RWPE2 (cell line): ENCODE measurements around the gene MYL1.

Experiments used
- ATAC-seq: fragments of 200-7000 bp; cut with Tn5 transposase; 3 replicates; pipeline ENCODE4 v1.9.1; 2021; ENCODE audit warnings: low read depth
- DNase-seq: peaks from one replicate; pipeline ENCODE4 v3.0.0-alpha.2; 2020; ENCODE audit warnings: low spot score
- H3K27ac ChIP-seq: fragments of 450-650 bp; 2 replicates; pipeline ENCODE4 v1.5.1; 2017; ENCODE audit warnings: mild to moderate bottlenecking; ENCODE audit not compliant: poor library complexity, severe bottlenecking
- H3K27me3 ChIP-seq: fragments of 250-450 bp; sonication (Bioruptor Pico); 2 replicates; pipeline ENCODE4 v1.5.1; 2021; ENCODE audit warnings: mild to moderate bottlenecking, moderate library complexity; ENCODE audit not compliant: insufficient read depth, poor library complexity, severe bottlenecking
- H3K36me3 ChIP-seq: fragments of 250-450 bp; sonication (Bioruptor Pico); 2 replicates; pipeline ENCODE4 v1.5.1; 2020; ENCODE audit warnings: low read depth, mild to moderate bottlenecking, moderate library complexity
- H3K4me1 ChIP-seq: fragments of 250-450 bp; sonication (Bioruptor Pico); 2 replicates; pipeline ENCODE4 v1.5.1; 2021; ENCODE audit warnings: mild to moderate bottlenecking, moderate library complexity; ENCODE audit not compliant: insufficient read depth, poor library complexity, severe bottlenecking
- H3K4me3 ChIP-seq: fragments of 250-450 bp; sonication (Bioruptor Pico); 2 replicates; pipeline ENCODE4 v1.5.1; 2021; ENCODE audit warnings: mild to moderate bottlenecking, moderate library complexity; ENCODE audit not compliant: severe bottlenecking
- H3K9me3 ChIP-seq: fragments of 250-450 bp; sonication (Bioruptor Pico); 2 replicates; pipeline ENCODE4 v1.5.1; 2021; ENCODE audit warnings: mild to moderate bottlenecking, moderate library complexity; ENCODE audit not compliant: severe bottlenecking
- TF ChIP-seq, protein P1 (sequence below): fragments of 450-650 bp; IDR thresholded peaks from one replicate; pipeline ENCODE4 v1.5.1; 2017; ENCODE audit warnings: mild to moderate bottlenecking, moderate library complexity; ENCODE audit not compliant: poor library complexity, severe bottlenecking

Gene MYL1

DNA sequence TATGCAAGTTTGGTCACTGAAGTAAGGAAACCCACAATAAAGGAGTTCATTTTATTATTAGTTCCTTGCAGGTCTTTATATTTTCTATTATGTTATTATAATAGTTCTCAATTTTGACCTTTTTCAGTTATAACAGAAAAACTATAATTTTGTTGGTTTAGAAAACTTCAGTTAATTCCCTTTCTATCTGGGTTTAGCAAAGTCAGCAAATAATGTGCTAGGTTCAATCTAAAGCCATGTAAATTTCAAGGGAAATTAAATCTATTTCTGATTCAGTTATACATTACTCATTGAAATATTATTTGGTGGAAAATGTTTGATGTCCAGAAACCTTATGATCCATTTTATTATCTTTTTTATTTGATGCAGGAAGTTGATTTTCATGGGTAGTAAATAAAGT lies 43.7 kb downstream of the MYL1 start:
- Histone ChIP-seq H3K4me3 (no peak overlapping the region), H3K9me3 (no peaks in the 10 kb centered on the region), H3K36me3 (no peaks in the 10 kb centered on the region), H3K27me3 (peaks cover 5% of the 10 kb centered on the region), H3K27ac (no peak overlapping the region), H3K4me1 (no peaks in the 10 kb centered on the region)
- DNase-seq (no peak), ATAC-seq (no peak)
- TF ChIP-seq, protein P1, sequence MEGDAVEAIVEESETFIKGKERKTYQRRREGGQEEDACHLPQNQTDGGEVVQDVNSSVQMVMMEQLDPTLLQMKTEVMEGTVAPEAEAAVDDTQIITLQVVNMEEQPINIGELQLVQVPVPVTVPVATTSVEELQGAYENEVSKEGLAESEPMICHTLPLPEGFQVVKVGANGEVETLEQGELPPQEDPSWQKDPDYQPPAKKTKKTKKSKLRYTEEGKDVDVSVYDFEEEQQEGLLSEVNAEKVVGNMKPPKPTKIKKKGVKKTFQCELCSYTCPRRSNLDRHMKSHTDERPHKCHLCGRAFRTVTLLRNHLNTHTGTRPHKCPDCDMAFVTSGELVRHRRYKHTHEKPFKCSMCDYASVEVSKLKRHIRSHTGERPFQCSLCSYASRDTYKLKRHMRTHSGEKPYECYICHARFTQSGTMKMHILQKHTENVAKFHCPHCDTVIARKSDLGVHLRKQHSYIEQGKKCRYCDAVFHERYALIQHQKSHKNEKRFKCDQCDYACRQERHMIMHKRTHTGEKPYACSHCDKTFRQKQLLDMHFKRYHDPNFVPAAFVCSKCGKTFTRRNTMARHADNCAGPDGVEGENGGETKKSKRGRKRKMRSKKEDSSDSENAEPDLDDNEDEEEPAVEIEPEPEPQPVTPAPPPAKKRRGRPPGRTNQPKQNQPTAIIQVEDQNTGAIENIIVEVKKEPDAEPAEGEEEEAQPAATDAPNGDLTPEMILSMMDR = no peak

DNA sequence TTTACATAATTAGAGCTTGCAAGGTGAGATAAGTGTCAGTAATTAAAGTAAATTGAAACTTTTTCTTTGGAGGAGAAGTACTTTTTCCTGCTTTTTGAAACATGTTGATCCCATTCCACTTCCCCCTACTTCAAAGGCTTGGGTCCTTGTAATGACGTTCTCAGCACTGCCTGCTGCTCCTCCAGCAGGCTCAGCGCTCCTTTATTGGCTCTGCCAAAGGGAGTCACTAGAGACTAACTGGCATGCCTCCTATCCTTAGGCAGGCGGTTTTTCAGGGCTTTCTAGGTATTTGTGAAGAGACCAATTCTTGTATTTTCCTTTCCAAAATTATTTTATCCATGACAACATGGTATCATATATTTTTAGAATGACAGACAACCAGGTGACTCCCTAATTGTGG lies 45.8 kb downstream of the MYL1 start:
- Histone ChIP-seq H3K36me3 (no peaks in the 10 kb centered on the region), H3K4me3 (no peak overlapping the region), H3K4me1 (no peaks in the 10 kb centered on the region), H3K27ac (no peak overlapping the region), H3K27me3 (peaks cover 5% of the 10 kb centered on the region), H3K9me3 (no peaks in the 10 kb centered on the region)
- TF ChIP-seq, protein P1 = no peak
- DNase-seq (no peak), ATAC-seq (no peak)

DNA sequence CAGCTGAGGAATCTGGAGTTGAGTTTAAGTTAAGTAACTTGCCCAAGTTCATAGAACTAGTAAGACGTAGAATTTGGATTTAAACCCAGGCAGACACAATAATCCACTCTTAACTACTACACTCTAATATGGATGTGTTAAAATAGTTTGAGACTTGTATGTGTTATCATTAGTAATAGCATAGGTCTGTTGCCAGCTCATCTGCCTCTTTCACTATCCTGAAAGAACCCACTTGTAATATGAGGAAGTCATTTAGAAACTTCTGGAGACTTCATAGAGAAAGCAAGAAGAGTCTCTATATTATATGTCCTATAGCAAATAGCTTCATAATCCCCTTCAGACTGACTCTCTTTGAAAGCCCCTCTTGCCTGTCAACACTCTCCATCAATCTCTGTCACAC lies 46.7 kb downstream of the MYL1 start:
- no peak for ATAC-seq
- Histone ChIP-seq H3K27me3 (peaks cover 5% of the 10 kb centered on the region), H3K4me3 (no peak overlapping the region), H3K4me1 (no peaks in the 10 kb centered on the region), H3K9me3 (no peaks in the 10 kb centered on the region), H3K36me3 (no peaks in the 10 kb centered on the region), H3K27ac (no peak overlapping the region)
- no peak for DNase-seq
- TF ChIP-seq, protein P1 = no peak

DNA sequence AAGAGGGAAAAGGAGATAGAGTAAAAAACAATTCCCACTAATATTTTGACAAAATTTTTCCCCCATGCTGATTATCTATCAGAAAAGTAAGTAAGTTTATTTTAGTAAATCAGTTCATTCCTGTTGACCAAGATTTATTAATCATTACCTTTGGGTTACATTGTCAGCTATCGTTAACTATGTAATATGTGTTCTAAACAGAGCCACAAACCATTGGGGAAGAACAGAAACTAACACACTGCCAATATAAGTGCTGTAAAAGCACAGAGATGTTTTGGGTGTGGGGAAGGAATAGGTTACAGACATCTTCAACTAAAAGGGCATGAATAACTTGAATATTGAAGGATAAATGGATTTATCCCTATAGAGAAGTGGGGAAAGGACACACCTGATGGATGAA lies 47.3 kb downstream of the MYL1 start:
- H3K36me3 ChIP-seq = no peaks in the 10 kb centered on the region
- H3K9me3 ChIP-seq = no peaks in the 10 kb centered on the region
- TF ChIP-seq, protein P1 = no peak
- H3K27ac ChIP-seq = no peak overlapping the region
- ATAC-seq (no peak), DNase-seq (no peak)
- H3K4me3 ChIP-seq = no peak overlapping the region
- no peaks in the 10 kb centered on the region for H3K4me1 ChIP-seq
- peaks cover 5% of the 10 kb centered on the region for H3K27me3 ChIP-seq

DNA sequence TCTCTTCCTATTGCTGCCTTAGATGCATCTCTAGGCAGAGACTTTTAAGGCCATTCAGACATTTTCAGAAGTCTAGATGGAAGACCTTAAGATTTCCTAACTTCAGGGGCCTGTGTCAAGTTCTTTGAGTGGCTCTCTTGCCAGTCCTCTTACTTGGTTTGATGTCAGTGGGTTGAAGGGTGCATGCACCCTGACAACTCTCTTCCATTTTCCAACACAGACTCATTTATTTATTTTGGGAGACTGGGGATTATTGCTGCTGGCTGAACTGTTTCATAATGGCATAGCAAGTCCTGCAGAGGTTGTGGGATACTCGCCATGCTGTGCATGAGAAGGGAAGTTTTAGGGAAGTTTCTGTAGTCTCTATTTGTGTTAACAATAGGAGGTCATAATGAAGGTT lies 50.7 kb downstream of the MYL1 start:
- Histone ChIP-seq H3K9me3 (no peaks in the 10 kb centered on the region), H3K27ac (no peak overlapping the region), H3K4me3 (no peak overlapping the region), H3K4me1 (no peaks in the 10 kb centered on the region), H3K36me3 (no peaks in the 10 kb centered on the region), H3K27me3 (peaks cover under 1% of the 10 kb centered on the region)
- TF ChIP-seq, protein P1 = no peak
- ATAC-seq (no peak), DNase-seq (no peak)
